ENCODE results near the gene RRP8.
A peak's percentile ranks its signal among the peaks of the same experiment; 100 is the strongest.

The RRP8 gene

DNA sequence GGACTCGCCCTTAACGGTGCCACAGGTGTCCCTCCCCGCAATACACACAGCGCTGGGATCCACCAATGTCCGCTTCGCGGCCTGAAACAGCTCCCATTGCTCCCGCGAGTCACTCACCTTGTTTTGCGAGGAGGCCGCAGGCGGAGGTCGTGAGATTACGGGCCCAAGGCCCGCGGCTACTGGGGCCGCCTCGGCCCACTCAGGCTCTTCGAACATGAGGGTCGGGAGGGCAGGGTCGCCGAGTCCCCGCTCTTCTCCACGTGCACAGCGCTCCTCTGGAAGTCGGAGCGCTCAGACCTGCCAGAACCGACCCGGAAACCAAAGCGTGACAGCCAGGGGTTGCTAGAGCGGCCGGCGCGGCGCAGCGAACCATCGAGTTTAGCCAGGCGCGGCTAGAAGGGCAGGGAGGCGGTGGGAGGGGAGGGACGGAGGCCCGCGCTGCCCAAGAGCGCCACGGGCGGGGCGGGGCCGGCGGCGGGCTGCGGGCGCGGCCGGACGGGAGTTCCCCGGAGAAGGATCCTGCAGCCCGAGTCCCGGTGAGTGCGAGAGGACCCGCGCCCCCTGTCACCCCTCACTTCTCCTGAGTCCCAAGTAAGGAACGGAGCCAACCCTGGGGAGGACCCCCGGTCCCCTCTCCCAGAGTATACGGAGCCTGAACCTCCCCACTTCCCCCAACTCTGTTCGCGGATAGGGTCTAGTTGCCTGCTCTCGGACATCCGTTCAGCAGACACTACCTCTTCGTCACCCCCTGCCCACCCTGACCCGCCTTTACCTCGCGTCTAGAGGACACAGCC is at the start of gene RRP8, which contains the start of gene ILK:
Gene RRP8, minus strand, starts transcription at position 330 of the 794 bp plus-strand sequence. Its CDS starts 114 bp downstream, at position 216.
Gene ILK, plus strand, starts transcription at position 488 of the 794 bp plus-strand sequence. CDS start 498 bp downstream, outside the sequence.
- DNase-seq (ENCODE audit: low read depth): peak; percentile 92
- H3K4me3 ChIP-seq (ENCODE audit: low read depth, low read length): peak within 1 kb of the TSS; percentile 99
- TF ChIP-seq, protein P1, sequence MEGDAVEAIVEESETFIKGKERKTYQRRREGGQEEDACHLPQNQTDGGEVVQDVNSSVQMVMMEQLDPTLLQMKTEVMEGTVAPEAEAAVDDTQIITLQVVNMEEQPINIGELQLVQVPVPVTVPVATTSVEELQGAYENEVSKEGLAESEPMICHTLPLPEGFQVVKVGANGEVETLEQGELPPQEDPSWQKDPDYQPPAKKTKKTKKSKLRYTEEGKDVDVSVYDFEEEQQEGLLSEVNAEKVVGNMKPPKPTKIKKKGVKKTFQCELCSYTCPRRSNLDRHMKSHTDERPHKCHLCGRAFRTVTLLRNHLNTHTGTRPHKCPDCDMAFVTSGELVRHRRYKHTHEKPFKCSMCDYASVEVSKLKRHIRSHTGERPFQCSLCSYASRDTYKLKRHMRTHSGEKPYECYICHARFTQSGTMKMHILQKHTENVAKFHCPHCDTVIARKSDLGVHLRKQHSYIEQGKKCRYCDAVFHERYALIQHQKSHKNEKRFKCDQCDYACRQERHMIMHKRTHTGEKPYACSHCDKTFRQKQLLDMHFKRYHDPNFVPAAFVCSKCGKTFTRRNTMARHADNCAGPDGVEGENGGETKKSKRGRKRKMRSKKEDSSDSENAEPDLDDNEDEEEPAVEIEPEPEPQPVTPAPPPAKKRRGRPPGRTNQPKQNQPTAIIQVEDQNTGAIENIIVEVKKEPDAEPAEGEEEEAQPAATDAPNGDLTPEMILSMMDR (conservative IDR thresholded peaks at IDR 0.05; ENCODE audit: low read depth, low read length): peak; percentile 50

GRCh38 chr11:6653097-6653496 is 49.7 kb upstream of the RRP8 start:
- TF ChIP-seq, protein P1 (conservative IDR thresholded peaks at IDR 0.05; ENCODE audit: low read depth, low read length): no peak
- no peak for DNase-seq (ENCODE audit: low read depth)
- H3K4me3 ChIP-seq (ENCODE audit: low read depth, low read length): no peak overlapping the region

GRCh38 chr11:6652182-6652581 is 48.8 kb upstream of the RRP8 start:
- no peak for DNase-seq (ENCODE audit: low read depth)
- H3K4me3 ChIP-seq (ENCODE audit: low read depth, low read length): no peak overlapping the region
- TF ChIP-seq, protein P1 (conservative IDR thresholded peaks at IDR 0.05; ENCODE audit: low read depth, low read length): no peak

GRCh38 chr11:6650980-6651379 is 47.6 kb upstream of the RRP8 start:
- no peak overlapping the region for H3K4me3 ChIP-seq (ENCODE audit: low read depth, low read length)
- no peak for DNase-seq (ENCODE audit: low read depth)
- TF ChIP-seq, protein P1 (conservative IDR thresholded peaks at IDR 0.05; ENCODE audit: low read depth, low read length): no peak

DNA sequence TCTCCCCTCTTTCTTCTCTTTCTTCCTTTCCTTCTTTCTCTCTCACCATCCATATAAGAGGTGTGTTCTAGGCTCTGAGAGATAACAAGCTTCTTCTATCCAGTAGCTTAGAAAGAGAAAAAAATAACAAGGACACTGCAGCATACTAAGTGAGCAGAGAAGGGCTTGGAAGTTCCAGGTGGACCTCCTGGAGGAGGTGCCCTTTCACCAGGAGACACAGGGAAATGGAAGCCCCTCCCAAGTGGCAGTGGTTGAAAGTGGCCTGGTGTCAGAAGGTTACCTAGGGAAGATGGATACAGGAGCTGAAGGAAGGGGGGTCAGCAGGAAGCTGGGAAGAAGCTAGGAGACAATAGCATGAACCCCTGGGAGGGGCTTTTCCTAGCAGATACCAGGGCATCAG is 46.7 kb upstream of the RRP8 start:
- no peak for DNase-seq (ENCODE audit: low read depth)
- no peak overlapping the region for H3K4me3 ChIP-seq (ENCODE audit: low read depth, low read length)
- TF ChIP-seq, protein P1 (conservative IDR thresholded peaks at IDR 0.05; ENCODE audit: low read depth, low read length): no peak

DNA sequence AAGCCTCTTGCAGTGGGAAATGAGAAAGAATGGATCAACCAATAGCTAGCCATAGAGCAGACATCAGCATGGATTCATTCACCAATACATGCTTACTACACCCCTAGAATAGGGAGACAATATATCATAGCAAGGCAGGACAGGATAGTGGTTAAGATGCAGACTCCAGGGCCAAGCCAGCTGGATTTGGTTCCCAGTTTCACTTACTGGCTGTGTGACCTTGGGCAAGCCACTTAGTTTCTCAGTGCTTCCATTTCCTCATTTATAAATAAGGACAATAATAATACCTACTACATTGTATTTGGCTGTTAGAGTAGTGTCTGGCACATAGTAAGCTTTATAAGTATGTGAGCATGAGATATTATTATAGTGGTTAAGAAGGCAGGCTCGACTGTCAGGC is 45.1 kb upstream of the RRP8 start:
- TF ChIP-seq, protein P1 (conservative IDR thresholded peaks at IDR 0.05; ENCODE audit: low read depth, low read length): no peak
- DNase-seq (ENCODE audit: low read depth): no peak
- H3K4me3 ChIP-seq (ENCODE audit: low read depth, low read length): no peak overlapping the region

GRCh38 chr11:6647836-6648235 is 44.4 kb upstream of the RRP8 start:
- no peak overlapping the region for H3K4me3 ChIP-seq (ENCODE audit: low read depth, low read length)
- TF ChIP-seq, protein P1 (conservative IDR thresholded peaks at IDR 0.05; ENCODE audit: low read depth, low read length): no peak
- DNase-seq (ENCODE audit: low read depth): no peak
